ENCODE measurements around the gene RABGGTB. TPM values are rescaled to one million over a fixed set of nuclear protein-coding genes. Genes with fewer than 3 reads are reported as not detected.
"Not testable (repeated sequence)": the region's sequence is repeated elsewhere in the genome, so short reads cannot be mapped to it uniquely, and the experiment has no call there.

RABGGTB gene
- total RNA-seq, 1 donor from 2014 or later: 111 TPM

DNA sequence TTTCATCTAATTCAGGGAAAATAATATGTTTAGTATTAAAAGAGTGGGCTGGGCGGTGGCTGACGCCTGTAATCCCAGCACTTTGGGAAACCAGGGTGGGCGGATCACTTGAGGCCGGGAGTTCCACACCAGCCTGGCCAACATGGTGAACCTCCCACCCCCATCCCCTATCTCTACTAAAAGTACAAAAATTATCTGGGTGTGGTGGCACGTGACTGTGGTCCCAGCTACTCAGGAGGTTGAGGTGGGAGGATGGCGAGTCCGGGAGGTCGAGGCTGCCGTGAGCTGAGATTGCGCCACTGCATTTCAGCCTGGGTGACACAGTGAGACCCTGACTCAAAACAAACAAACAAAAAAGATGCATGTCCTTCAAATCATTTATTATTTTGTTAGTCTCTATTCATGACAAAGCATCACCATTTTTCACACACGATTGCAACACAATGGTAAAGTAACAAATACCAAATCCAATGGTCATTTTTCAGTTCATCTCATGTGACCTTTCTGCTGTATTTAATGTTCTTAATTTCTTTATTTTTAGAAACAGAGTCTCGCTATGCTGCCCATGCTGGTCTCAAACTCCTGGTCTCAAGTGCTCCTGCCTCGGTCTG is 11.7 kb downstream of the RABGGTB start:
- H3K4me3 Mint-ChIP-seq: peak overlapping the region; percentile 21
- H3K4me1 Mint-ChIP-seq: peaks cover 4% of the 10 kb centered on the region
- DNase-seq (ENCODE audit: low read depth, low spot score): no peak
- TF ChIP-seq, protein P1, sequence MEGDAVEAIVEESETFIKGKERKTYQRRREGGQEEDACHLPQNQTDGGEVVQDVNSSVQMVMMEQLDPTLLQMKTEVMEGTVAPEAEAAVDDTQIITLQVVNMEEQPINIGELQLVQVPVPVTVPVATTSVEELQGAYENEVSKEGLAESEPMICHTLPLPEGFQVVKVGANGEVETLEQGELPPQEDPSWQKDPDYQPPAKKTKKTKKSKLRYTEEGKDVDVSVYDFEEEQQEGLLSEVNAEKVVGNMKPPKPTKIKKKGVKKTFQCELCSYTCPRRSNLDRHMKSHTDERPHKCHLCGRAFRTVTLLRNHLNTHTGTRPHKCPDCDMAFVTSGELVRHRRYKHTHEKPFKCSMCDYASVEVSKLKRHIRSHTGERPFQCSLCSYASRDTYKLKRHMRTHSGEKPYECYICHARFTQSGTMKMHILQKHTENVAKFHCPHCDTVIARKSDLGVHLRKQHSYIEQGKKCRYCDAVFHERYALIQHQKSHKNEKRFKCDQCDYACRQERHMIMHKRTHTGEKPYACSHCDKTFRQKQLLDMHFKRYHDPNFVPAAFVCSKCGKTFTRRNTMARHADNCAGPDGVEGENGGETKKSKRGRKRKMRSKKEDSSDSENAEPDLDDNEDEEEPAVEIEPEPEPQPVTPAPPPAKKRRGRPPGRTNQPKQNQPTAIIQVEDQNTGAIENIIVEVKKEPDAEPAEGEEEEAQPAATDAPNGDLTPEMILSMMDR (conservative IDR thresholded peaks at IDR 0.05): no peak
- no peaks in the 10 kb centered on the region for H3K27me3 Mint-ChIP-seq (ENCODE audit: low read depth)
- peaks cover 22% of the 10 kb centered on the region for H3K36me3 Mint-ChIP-seq (ENCODE audit: low read depth)
- no peak overlapping the region for H3K27ac Mint-ChIP-seq (ENCODE audit: unreplicated experiment)
- H3K9me3 Mint-ChIP-seq: no peaks in the 10 kb centered on the region

DNA sequence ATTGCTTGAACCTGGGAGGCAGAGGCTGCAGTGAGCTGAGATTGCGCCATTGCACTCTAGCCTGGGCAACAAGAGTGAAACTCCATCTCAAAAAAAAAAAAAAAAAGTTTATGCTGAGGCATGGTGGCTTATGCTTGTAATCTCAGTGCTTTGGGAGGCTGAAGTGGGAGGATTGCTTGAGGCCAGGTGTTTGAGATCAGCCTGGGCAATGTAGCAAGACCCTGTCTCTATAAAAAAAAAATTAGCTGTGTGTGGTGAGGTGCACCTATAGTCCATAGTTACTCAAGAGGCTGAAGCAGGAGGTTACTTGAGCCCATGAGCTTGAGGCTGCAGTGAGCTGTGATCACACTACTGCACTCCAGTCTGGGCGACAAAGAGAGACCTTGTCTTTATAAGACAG is 15.4 kb downstream of the RABGGTB start:
- H3K27me3 Mint-ChIP-seq (ENCODE audit: low read depth); H3K27ac Mint-ChIP-seq (ENCODE audit: unreplicated experiment): not testable (repeated sequence)

DNA sequence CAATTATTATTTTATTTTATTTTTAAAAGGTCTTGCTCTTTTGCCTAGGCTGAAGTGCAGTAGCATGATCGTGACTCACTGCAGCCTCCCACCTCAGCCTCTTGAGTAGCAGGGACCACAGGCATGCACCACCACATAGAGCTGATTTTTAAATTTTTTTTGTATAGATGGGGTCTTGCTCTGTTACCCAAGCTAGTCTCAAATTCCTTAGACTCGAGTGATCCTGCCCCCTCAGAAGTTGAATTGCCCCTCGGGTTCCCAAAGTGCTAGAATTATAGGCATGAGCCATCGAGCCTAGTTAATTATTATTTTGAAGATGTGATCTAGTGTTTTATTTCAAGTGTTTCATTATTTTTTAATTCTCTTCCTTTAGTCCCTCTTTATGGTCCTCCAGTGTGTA is 22.9 kb downstream of the RABGGTB start:
- no peaks in the 10 kb centered on the region for H3K9me3 Mint-ChIP-seq
- no peaks in the 10 kb centered on the region for H3K36me3 Mint-ChIP-seq (ENCODE audit: low read depth)
- no peaks in the 10 kb centered on the region for H3K4me1 Mint-ChIP-seq
- DNase-seq (ENCODE audit: low read depth, low spot score): no peak
- no peak overlapping the region for H3K27ac Mint-ChIP-seq (ENCODE audit: unreplicated experiment)
- H3K4me3 Mint-ChIP-seq: no peak overlapping the region
- H3K27me3 Mint-ChIP-seq (ENCODE audit: low read depth): no peaks in the 10 kb centered on the region
- TF ChIP-seq, protein P1 (conservative IDR thresholded peaks at IDR 0.05): no peak

More for the DNA sequence above, 15.4 kb downstream of the RABGGTB start:
- not testable (repeated sequence) for DNase-seq (ENCODE audit: low read depth, low spot score); H3K36me3 Mint-ChIP-seq (ENCODE audit: low read depth); H3K9me3 Mint-ChIP-seq; H3K4me1 Mint-ChIP-seq; H3K4me3 Mint-ChIP-seq

DNA sequence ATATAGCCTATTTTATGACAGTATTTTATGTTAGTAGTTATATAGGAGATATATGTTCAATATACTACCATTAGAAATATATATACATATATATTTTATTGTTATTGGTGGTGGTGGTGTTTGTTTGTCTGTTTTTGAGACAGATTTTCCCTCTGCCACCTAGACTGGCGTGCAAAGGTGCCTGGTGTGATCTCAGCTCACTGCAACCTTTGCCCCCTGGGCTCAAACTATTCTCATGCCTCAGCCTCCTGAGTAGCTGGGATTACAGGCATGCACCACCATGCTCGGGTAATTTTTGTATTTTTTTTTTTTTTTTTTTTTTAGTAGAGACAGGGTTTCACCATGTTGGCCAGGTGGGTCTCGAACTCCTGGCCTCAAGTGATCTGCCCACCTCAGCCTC is 24.1 kb downstream of the RABGGTB start:
- not testable (repeated sequence) for H3K4me3 Mint-ChIP-seq; H3K36me3 Mint-ChIP-seq (ENCODE audit: low read depth); H3K27me3 Mint-ChIP-seq (ENCODE audit: low read depth); H3K27ac Mint-ChIP-seq (ENCODE audit: unreplicated experiment); H3K4me1 Mint-ChIP-seq; H3K9me3 Mint-ChIP-seq; DNase-seq (ENCODE audit: low read depth, low spot score)

DNA sequence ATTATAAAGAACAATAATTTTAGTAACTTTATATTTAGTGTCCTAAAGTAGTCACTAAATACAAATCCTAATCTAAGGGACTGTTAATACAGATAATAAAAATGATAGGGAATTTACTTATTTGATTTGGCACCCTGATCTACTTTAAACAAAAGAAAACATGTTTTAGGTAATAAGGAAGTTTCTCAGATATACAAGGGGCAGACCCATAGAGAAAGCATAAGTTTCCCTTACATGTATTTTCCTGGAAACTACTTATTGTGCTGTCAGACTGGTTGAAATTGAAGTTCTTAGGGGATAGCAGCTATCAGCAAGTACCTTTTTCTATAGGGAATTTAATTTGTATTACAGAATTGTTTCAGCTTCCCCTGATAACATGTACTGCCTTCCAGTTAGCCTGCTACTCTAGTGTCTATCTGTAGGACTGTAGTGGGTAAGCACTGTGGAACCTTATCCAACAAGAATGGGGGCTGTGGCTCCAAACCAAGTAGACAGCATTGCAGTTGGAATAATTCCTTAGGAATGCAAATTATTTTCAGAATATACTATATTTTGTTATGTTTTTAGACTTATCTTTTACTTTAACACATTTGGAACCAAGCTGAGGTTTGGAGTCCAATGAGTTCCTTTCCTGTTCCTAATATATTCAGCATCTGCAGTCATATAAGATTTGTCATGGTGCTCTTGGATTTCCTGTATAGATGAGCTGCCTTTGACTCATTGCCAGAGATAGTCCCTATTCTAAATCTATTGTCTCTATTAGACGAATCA is 25.3 kb downstream of the RABGGTB start:
- TF ChIP-seq, protein P1 (conservative IDR thresholded peaks at IDR 0.05): no peak
- Mint-ChIP-seq H3K9me3 (no peaks in the 10 kb centered on the region), H3K27me3 (ENCODE audit: low read depth) (no peaks in the 10 kb centered on the region), H3K27ac (ENCODE audit: unreplicated experiment) (no peak overlapping the region), H3K36me3 (ENCODE audit: low read depth) (no peaks in the 10 kb centered on the region), H3K4me1 (no peaks in the 10 kb centered on the region), H3K4me3 (no peak overlapping the region)
- no peak for DNase-seq (ENCODE audit: low read depth, low spot score)

DNA sequence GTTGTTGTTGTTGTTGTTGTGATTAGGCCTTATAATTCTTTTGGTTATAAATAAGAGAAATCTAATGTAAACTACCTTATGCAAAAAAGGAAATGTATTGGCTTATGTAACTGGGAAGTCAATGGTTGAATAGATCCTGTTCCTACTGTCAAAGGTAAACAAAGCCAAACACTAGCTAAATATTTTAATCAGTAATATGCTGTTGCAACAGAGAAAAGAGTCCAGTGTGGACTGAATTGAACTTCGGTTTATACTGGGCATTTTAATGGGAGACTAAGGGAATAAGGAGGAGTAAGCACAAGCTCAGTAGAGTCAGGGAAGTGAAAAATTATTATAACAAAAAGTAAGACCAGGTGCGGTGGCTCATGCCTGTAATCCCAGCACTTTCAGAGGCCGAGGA is 26.0 kb downstream of the RABGGTB start:
- H3K4me1 Mint-ChIP-seq: no peaks in the 10 kb centered on the region
- no peaks in the 10 kb centered on the region for H3K27me3 Mint-ChIP-seq (ENCODE audit: low read depth)
- no peak overlapping the region for H3K4me3 Mint-ChIP-seq
- TF ChIP-seq, protein P1 (conservative IDR thresholded peaks at IDR 0.05): no peak
- no peak overlapping the region for H3K27ac Mint-ChIP-seq (ENCODE audit: unreplicated experiment)
- no peaks in the 10 kb centered on the region for H3K36me3 Mint-ChIP-seq (ENCODE audit: low read depth)
- DNase-seq (ENCODE audit: low read depth, low spot score): no peak
- H3K9me3 Mint-ChIP-seq: no peaks in the 10 kb centered on the region

DNA sequence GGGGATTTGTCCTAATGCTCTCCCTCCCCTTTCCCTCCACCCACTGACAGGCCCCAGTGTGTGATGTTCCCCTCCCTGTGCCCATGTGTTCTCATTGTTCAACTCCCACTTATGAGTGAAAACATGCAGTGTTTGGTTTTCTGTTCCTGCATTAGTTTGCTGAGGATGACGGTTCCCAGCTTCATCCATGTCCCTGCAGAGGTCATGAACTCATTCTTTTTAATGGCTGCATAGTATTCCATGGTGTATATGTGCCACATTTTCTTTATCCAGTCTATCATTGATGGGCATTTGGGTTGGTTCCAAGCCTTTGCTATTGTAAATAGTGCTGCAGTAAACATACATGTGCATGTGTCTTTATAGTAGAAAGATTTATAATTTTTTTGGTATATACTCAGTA is 37.5 kb downstream of the RABGGTB start:
- not testable (repeated sequence) for DNase-seq (ENCODE audit: low read depth, low spot score); H3K4me1 Mint-ChIP-seq; H3K27ac Mint-ChIP-seq (ENCODE audit: unreplicated experiment); H3K27me3 Mint-ChIP-seq (ENCODE audit: low read depth); H3K4me3 Mint-ChIP-seq
- peaks cover 13% of the 10 kb centered on the region for H3K9me3 Mint-ChIP-seq
- H3K36me3 Mint-ChIP-seq (ENCODE audit: low read depth): peaks cover 11% of the 10 kb centered on the region

Measured in neural crest cell (in vitro differentiated cells).